Osteoblast (primary cell): Measurements from ENCODE around the gene KIAA0825. TPM values are rescaled to one million over a fixed set of nuclear protein-coding genes. Genes with fewer than 3 reads are reported as not detected.

Experiments
- DNase-seq: peaks from one replicate; pipeline ENCODE4 v3.0.0; 2011; ENCODE audit warnings: low spot score, mixed read lengths; ENCODE audit not compliant: insufficient read length; ENCODE audit errors: missing footprints
- H2AFZ ChIP-seq: 2 replicates; pipeline ENCODE4 v1.6.0; 2011; ENCODE audit warnings: mild to moderate bottlenecking, low read length
- H3K27ac ChIP-seq: 2 replicates; pipeline ENCODE4 v1.5.1; 2011; ENCODE audit warnings: mild to moderate bottlenecking, low read depth, low read length, moderate library complexity
- H3K27me3 ChIP-seq: 2 replicates; pipeline ENCODE4 v1.6.0; 2012; ENCODE audit warnings: mild to moderate bottlenecking, control low read depth, inconsistent platforms, low read length, moderate library complexity; ENCODE audit not compliant: insufficient read depth
- H3K36me3 ChIP-seq: 2 replicates; pipeline ENCODE4 v1.5.1; 2011; ENCODE audit warnings: mild to moderate bottlenecking, low read length, control low read depth, moderate library complexity; ENCODE audit not compliant: insufficient read depth
- H3K4me1 ChIP-seq: 2 replicates; pipeline ENCODE4 v1.5.1; 2011; ENCODE audit warnings: mild to moderate bottlenecking, low read length, control low read depth, moderate library complexity; ENCODE audit not compliant: insufficient read depth
- H3K4me2 ChIP-seq: 2 replicates; pipeline ENCODE4 v1.6.0; 2011; ENCODE audit warnings: mild to moderate bottlenecking, low read length; ENCODE audit not compliant: insufficient read depth
- H3K4me3 ChIP-seq: fragments of 200-600 bp; sonication (generic); 3 replicates; pipeline ENCODE4 v1.5.1; 2012; ENCODE audit warnings: mild to moderate bottlenecking, low read length, inconsistent platforms; ENCODE audit not compliant: insufficient read depth
- H3K79me2 ChIP-seq: 2 replicates; pipeline ENCODE4 v1.6.0; 2012; ENCODE audit warnings: mild to moderate bottlenecking, low read length, control low read depth, inconsistent platforms; ENCODE audit not compliant: insufficient read depth
- H3K9me3 ChIP-seq: 2 replicates; pipeline ENCODE4 v1.5.1; 2011; ENCODE audit warnings: low read depth, low read length, control low read depth
- H4K20me1 ChIP-seq: 2 replicates; pipeline ENCODE4 v1.6.0; 2012; ENCODE audit warnings: mild to moderate bottlenecking, low read length, control low read depth; ENCODE audit not compliant: insufficient read depth
- total RNA-seq: library from RNA; depleted of rRNA; stranded (reverse); fragments of >200 nt; gene quantifications from 2 replicates; pipeline ENCODE4 v1.2.3, GENCODE V29; 2012
- TF ChIP-seq, protein P1 (sequence below): IDR thresholded peaks from 2 replicates; pipeline ENCODE4 v1.5.1; 2011; ENCODE audit warnings: mild to moderate bottlenecking, low read depth, low read length, moderate library complexity; ENCODE audit errors: extremely low read depth

Gene KIAA0825
- total RNA-seq, 1 donor, result 8.0 TPM

DNA sequence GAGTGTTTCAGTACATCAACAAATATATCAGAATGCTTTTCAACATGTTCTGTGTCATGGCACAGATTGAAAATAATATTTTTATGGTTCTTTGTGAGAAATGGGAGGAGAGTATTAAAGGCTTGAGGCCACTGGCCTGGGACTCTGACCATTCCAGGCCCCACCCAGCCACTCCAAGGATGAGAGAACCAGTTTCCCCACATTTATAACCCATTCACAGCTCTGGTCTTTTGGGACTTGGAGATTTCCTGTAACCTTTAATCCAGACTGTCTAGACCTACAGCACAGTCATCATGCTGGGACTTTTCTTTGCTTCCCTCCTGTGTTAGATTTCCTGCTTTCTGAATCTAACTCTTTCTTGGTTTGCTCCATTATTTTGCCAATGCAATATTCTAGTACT, 389.6 kb downstream of the KIAA0825 start:
- TF ChIP-seq, protein P1, sequence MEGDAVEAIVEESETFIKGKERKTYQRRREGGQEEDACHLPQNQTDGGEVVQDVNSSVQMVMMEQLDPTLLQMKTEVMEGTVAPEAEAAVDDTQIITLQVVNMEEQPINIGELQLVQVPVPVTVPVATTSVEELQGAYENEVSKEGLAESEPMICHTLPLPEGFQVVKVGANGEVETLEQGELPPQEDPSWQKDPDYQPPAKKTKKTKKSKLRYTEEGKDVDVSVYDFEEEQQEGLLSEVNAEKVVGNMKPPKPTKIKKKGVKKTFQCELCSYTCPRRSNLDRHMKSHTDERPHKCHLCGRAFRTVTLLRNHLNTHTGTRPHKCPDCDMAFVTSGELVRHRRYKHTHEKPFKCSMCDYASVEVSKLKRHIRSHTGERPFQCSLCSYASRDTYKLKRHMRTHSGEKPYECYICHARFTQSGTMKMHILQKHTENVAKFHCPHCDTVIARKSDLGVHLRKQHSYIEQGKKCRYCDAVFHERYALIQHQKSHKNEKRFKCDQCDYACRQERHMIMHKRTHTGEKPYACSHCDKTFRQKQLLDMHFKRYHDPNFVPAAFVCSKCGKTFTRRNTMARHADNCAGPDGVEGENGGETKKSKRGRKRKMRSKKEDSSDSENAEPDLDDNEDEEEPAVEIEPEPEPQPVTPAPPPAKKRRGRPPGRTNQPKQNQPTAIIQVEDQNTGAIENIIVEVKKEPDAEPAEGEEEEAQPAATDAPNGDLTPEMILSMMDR, result no peak
- H3K27ac ChIP-seq, result no peak overlapping the region
- no peaks in the 10 kb centered on the region for H3K36me3 ChIP-seq
- H4K20me1 ChIP-seq, result no peaks in the 10 kb centered on the region
- no peaks in the 10 kb centered on the region for H3K9me3 ChIP-seq
- no peaks in the 10 kb centered on the region for H3K27me3 ChIP-seq
- H3K4me3 ChIP-seq, result no peak overlapping the region
- DNase-seq, result peak; percentile 29
- no peak overlapping the region for H2AFZ ChIP-seq
- H3K79me2 ChIP-seq, result no peaks in the 10 kb centered on the region
- H3K4me1 ChIP-seq, result no peaks in the 10 kb centered on the region
- H3K4me2 ChIP-seq, result no peak overlapping the region

GRCh38 chr5:94223235-94223634, 395.2 kb downstream of the KIAA0825 start:
- TF ChIP-seq, protein P1, result no peak
- Histone ChIP-seq H2AFZ (no peak overlapping the region), H3K36me3 (no peaks in the 10 kb centered on the region), H3K27me3 (no peaks in the 10 kb centered on the region), H3K4me3 (no peak overlapping the region), H3K4me2 (no peak overlapping the region), H3K4me1 (peaks cover 3% of the 10 kb centered on the region), H3K27ac (no peak overlapping the region), H3K9me3 (no peaks in the 10 kb centered on the region), H3K79me2 (no peaks in the 10 kb centered on the region), H4K20me1 (no peaks in the 10 kb centered on the region)
- no peak for DNase-seq

DNA sequence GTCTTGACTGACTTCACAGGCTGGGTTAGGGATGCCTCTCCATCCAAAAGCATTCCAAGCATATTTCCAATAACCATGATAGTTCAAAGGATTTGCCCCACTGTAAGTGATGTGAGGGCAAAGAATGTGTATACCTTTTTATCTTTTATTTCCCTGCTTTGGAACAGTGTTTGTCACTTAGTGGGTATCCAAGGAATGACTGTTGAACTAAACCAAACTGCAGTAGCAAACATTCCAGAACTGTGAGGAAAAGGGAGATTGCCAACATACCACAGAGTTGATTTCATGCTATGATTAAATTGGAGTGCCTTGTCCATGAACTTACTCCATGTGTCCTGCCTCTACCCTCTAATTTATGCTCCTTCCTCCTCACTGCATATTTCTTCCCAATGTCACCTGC, 400.0 kb downstream of the KIAA0825 start:
- Histone ChIP-seq H2AFZ (no peak overlapping the region), H4K20me1 (no peaks in the 10 kb centered on the region), H3K79me2 (no peaks in the 10 kb centered on the region), H3K36me3 (no peaks in the 10 kb centered on the region), H3K4me1 (peaks cover 21% of the 10 kb centered on the region), H3K4me3 (no peak overlapping the region), H3K4me2 (peak overlapping the region; percentile 25), H3K9me3 (no peaks in the 10 kb centered on the region), H3K27ac (peak overlapping the region; percentile 81), H3K27me3 (no peaks in the 10 kb centered on the region)
- DNase-seq, result peak; percentile 17
- TF ChIP-seq, protein P1, result no peak

GRCh38 chr5:94217745-94218144, 400.7 kb downstream of the KIAA0825 start:
- peak overlapping the region; percentile 81 for H3K27ac ChIP-seq
- no peaks in the 10 kb centered on the region for H3K27me3 ChIP-seq
- DNase-seq, result peak; percentile 2
- H3K4me2 ChIP-seq, result peak overlapping the region; percentile 25
- TF ChIP-seq, protein P1, result no peak
- no peak overlapping the region for H3K4me3 ChIP-seq
- H3K4me1 ChIP-seq, result peaks cover 21% of the 10 kb centered on the region
- H3K79me2 ChIP-seq, result no peaks in the 10 kb centered on the region
- no peak overlapping the region for H2AFZ ChIP-seq
- H4K20me1 ChIP-seq, result no peaks in the 10 kb centered on the region
- H3K9me3 ChIP-seq, result no peaks in the 10 kb centered on the region
- no peaks in the 10 kb centered on the region for H3K36me3 ChIP-seq
